HG03039 (cell line): ENCODE data around the gene ANKRD10.
"Not testable (repeated sequence)": the region's sequence is repeated elsewhere in the genome, so short reads cannot be mapped to it uniquely, and the experiment has no call there.

Experiments
- ATAC-seq: cut with Tn5 transposase; IDR thresholded peaks from one replicate; pipeline ENCODE4 v1.9.1; 2021; ENCODE audit warnings: mild to moderate bottlenecking, moderate library complexity; ENCODE audit not compliant: unreplicated experiment

Gene ANKRD10

DNA sequence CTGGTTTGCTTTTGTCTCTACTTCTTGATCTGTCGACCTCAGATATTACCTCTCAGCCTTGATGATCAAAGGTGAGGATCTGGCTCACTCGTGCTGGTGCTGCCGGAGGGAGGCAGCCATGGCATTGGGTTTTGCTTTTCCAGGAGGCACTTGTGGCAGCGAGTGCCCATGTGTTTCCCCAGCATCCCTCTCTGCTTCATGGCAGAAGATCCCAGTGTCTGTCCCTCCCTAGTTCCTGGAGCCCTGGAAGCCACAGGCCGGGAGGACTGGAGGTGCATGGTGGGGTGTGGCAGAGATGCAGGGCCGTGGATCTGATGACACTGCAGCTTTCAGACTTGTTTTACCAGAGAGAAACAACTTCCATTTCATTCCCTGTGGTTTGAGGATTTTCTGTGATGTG lies 47.5 kb downstream of the ANKRD10 start:
- no peak for ATAC-seq

- ATAC-seq = no peak
These were observed 48.2 kb downstream of the ANKRD10 start for GRCh38 chr13:110866491-110867170.

- no peak for ATAC-seq
These were observed 51.2 kb downstream of the ANKRD10 start for GRCh38 chr13:110863685-110864084.

DNA sequence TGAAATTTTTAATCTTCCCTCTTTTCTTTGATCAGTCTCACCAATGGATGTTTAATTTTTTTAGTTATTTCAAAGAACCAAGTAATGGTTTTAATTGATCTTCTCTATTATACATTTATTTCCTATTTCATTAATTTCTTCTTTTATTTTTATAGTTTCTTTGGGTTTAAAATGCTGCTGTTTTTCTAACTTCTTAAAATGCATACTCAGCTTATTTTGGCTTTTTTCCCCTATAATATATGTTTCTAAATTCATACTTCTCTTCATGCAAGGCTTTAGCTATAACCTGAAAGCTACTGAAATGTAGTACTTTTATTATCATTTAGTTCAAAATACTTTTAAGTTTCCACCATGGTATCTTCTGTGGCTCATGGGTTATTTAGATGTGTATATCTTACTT lies 53.9 kb downstream of the ANKRD10 start:
- ATAC-seq = no peak

- no peak for ATAC-seq
These were observed 57.7 kb downstream of the ANKRD10 start for GRCh38 chr13:110856942-110857835.

DNA sequence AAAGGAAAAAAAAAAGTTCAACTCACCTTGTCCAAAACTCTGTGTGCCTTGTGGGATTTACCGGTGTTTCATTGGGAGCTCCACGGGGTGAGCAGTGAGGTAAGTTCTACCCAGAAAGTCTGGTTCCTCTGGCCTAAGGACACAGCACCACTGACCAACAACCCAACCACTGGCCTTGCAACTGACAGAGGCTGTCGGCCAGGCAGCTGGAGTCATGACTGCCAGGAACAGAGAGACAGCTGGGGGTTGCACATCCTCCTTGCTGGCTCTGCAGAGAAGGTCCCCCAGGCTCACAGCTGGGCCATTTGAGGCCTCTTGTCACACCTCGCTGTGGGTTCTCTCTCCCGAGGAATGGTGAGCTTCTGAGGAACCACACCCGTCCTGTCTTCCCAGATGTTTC lies 59.5 kb downstream of the ANKRD10 start:
- ATAC-seq = no peak

- ATAC-seq = no peak
These were observed 60.0 kb downstream of the ANKRD10 start for GRCh38 chr13:110854866-110855265.

- no peak for ATAC-seq
These were observed 61.6 kb downstream of the ANKRD10 start for GRCh38 chr13:110853235-110853721.

DNA sequence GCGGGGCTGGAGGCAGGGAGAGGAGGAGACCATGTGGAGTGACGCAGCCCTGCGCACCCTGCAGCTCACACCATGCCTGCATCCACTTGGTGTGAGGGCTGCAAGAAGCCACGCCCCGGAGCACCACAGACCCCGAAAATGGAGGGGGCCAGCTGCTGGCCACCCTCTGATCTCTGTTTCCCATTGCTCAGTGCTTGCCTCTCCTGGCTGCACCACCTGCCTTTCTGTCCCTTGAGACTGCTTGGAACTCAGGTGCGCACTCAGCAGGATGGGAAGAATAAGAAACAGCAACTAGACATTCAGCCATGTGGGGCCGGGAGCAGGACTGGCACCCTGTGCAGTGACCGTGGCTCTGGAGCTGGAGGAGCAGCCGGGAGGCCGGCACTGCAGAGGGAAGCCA lies 64.0 kb downstream of the ANKRD10 start:
- ATAC-seq = no peak

DNA sequence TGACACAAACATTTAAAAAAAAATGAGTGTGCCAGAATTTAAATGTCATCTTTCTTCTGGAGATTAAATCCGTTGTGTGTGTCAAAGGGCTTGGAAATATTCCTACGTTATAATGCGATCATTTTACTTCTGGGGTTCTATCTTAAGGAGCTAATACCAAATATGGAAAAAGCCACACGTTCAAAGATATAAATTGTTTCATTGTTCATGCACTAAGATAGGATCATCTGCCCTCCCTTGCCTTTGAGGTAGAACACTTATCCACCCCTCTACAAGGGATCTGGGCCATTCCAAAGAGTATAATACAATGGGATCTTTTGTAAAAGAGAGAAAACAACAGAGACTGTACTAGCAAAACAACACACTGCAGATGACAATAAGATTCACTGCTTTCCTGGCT lies 64.9 kb downstream of the ANKRD10 start:
- ATAC-seq = no peak

GRCh38 chr13:110845520-110845919 lies 69.3 kb downstream of the ANKRD10 start:
- no peak for ATAC-seq

- no peak for ATAC-seq
These were observed 73.0 kb downstream of the ANKRD10 start for GRCh38 chr13:110841846-110842245.

DNA sequence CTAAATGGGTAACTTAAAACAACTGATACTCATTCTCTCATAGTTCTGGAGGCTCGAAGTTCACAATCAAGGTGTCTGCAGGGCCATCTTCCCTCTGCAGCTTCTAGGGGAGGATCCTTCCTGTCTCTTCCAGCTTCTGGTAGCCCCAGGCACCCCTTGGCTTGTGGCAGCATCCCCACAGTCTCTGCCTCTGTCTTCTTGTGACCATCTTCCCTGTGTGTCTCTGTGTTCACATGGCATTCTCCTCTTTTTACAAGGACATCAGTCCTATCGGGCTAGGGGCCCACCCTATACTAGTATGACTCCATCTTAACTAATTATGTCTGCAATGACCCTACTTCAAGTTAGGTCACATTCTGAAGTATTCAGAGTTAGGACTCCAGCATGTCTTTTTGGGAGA lies 73.5 kb downstream of the ANKRD10 start:
- ATAC-seq = no peak

DNA sequence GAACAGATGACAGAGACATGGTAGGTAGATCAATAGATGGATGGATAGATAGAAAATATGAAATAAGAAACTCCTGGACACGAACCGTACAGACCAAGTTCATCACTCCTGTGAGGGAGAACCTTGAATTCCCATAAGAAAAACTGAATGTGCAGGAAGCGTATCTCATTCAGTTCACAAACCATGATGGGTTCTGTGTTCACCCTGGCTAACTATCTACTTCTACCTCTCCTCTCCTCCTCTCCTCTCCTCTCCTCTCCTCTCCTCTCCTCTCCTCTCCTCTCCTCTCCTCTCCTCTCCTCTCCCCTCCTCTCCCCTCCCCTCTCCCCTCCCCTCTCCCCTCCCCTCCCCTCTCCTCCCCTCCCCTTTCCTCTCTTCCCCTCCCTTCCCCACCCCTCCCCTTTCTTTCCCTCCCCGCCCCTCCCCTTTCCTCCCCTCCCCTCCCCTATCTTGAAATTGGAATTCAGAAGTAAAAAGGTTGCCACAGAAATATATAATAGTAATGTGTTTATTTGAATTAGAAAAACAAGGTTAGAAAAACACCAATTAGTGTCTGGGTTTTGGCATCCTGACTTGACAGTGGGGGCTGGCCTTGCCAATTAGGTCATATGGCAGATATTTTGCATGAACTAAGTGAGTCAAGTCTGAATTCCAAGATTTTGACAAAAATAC lies 75.9 kb downstream of the ANKRD10 start:
- no peak for ATAC-seq

DNA sequence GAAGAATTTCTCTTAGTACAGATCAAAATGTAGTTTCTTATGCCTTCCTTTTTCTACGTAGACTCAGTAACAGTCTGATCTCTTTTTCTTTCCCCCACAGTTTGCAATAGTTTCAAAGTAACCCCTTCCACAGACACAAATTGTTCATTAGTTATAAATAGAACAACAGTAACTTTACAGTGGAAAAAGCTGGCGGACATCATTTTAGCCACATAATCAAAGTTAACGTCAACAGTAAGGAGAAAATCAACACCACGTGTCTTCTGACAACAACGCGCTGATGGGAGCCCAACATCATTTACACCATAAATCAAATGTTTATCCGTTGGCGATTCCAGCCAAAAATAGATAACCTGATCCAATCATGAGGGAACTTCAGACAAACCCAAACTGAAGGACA lies 76.8 kb downstream of the ANKRD10 start:
- ATAC-seq = no peak

DNA sequence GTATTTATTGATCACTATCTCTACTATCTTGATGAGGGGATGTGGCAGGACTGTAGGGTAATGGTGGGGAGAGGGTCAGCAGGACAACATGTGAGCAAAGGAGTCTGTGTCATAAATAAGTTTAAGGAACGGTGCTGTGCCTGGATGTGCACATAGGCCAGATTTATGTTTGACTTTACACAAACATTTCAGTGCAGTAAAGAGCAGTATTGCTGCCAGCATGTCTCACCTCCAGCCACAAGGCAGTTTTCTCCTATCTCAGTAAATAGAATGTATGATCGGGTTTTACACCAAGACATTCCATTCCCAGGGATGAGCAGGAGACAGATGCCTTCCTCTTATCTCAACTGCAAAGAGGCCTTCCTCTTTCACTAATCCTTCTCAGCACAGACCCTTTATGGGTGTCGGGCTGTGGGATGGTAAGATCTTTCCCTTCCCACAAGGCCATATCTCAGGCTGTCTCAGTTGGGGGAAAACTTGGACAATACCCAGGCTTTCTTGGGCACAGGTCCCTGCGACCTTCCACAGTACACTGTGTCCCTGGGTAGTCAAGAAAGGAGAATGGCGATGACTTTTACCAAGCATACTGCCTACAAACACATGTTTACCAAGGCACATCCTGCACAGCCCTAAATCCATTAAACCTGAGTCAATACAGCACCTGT lies 77.3 kb downstream of the ANKRD10 start:
- ATAC-seq = not testable (repeated sequence)

- no peak for ATAC-seq
These were observed 78.3 kb downstream of the ANKRD10 start for GRCh38 chr13:110836605-110836903.

DNA sequence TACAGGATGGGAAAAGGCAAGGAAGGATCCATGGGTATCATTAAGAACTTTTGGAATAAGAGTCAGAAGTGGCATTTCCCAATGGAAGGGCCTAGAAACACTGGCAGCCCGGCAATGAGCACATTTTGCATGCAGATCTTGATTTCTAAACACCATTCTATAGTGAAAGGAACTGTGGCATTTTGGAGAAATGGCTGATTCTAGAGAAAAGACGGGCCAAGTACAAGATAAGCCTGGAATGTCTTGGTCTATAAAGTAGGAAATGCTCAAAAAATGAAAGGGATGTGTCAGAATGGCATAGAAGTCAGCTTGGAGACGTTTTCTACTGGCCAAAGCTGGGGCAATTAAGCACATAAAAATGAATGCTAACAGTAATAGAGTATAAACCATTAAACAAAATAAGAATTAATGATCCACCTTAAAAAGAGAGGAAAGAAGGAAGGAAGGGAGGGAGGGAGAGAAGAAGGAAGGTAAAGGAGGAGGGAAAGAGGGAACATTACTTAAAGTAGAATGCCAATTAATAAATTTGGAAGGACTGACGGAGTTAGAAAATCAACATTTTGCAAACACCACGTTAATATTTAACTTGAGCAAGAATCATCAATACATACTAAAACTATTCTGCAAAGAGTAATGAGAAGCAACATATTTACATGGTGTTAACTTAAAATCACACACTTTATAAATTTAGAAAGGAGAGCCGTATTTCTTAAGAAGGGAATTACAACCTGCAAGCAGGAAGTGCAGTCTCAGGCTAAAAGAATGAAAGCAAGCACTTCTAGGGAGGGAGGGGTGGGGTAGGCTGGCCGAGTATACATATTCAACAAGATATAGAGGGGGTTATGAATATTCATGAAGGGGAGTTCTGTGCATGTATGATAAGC lies 78.9 kb downstream of the ANKRD10 start:
- ATAC-seq = no peak

- no peak for ATAC-seq
These were observed 80.3 kb downstream of the ANKRD10 start for GRCh38 chr13:110834572-110834971.

DNA sequence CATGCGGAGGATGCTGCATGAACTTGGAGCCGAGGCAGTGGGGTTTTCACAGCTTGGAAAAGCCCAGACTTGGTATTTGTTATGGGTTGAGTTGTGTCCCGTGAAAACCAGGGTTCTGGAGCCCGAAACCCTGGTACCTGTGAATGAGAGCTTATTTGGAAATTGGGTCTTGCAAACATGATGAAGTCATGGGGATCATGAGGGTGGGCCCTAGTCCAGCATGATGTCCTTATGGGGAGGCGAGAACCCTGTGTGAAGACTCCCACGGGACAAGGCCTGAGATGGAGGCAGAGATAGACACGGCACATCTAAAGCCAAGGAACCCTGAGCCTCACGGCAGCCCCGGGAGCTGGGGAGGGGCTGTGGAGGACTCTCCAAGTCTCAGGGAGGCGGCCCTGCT lies 82.3 kb downstream of the ANKRD10 start:
- no peak for ATAC-seq

- no peak for ATAC-seq
These were observed 82.7 kb downstream of the ANKRD10 start for GRCh38 chr13:110832205-110832479.
